Fibroblast of skin of back (primary cell): ENCODE results near the gene IRS2.

Source experiments
- DNase-seq: peaks from one replicate; pipeline ENCODE4 v3.0.0-alpha.2; 2013

IRS2 gene

GRCh38 chr13:109706015-109706715 is 80.2 kb downstream of the IRS2 start:
- DNase-seq: no peak

GRCh38 chr13:109704771-109705635 is 81.4 kb downstream of the IRS2 start:
- DNase-seq: no peak

GRCh38 chr13:109703250-109703649 is 83.1 kb downstream of the IRS2 start:
- no peak for DNase-seq
